ENCODE results near the gene GRIK5. TPM values are rescaled to one million over a fixed set of nuclear protein-coding genes. Genes with fewer than 3 reads are reported as not detected.
"Not testable (repeated sequence)": the region's sequence is repeated elsewhere in the genome, so short reads cannot be mapped to it uniquely, and the experiment has no call there.

GRIK5 gene
- total RNA-seq, 1 donor: not detected

DNA sequence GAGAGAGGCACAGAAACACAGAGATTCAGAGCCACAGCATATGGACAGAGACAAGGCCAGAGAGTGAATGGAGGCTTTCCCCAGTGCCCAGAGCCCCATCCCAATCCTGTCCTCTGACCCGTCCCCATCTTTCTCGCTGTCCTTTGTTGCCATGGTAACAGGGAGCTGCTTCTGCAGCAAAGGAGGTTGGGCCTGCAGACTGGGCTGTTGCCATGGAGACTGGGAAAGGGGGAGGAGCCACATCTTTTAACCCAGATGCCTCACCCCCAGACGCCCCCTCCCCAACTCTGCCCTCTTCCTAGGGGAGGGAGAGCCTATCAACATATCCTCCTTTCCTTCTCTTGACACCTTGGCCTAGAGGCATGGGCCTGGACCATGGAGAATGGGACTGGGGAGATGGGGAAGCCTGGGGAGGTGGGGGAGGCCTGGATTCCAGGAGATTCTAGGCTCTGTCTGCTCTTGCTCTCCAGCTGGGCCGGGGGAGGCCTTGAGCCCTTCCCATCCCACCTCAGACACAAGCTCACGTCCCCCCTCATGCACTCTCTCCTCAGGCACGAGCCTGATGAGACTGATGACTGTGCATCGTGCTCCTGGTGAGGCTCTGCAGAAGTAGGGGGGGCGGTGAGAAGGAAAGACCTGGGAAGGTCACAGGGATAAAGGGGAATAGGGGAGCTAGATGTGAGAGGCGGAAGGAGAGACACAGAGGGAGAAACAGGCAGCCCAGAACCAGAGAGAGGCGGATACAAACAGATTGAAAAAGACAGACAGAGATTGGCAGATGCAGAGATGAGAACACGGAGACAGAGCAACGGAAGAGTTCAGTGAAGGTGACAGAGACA is 73.8 kb downstream of the GRIK5 start:
- DNase-seq (ENCODE audit: low read depth): no peak
- TF ChIP-seq CTCF (IDR thresholded peaks at IDR 0.05; ENCODE audit: insufficient read depth, low read depth, low read length): no peak
- no peak overlapping the region for H3K4me3 ChIP-seq (ENCODE audit: low read depth, low read length)

DNA sequence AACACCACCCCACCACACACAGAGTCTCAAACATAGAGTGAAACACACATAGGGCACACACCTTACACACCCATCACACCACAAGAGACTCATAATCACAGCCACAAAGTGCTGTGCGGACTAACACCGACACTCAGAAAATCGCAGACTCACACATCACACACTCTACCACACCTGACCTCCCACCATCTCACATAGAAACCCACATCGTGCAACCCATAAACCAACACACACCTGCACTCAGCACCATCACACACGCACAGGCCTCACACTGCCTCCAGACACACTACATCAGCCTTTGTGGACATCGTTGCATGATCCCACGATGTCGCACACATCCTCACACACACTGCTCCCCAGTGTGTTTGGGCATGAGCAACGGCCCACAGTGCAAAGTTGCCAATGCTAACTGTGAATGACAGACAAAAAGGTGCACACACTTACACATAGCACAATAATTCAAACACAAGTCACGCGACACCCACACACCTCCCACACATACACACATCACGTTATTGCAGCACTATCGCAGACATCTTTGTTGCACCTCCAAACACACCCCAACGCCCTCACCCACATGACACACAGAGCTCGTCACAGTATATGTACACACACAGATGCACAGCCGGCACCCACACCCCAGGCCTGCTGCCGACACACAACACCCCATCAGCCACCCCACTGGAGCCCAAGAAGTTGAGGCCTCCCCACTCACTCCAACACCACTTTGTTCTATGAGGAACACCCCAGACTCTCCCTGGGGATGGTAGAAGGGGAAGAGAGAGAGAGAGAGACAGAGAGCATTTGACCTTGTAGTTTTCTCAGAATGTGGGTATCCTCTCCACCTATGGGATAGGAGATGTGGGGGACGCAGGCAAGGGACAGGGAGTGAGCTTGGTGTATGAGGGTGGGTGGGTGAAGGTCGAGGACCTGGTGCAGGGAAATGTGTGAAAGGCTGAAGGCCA is 74.7 kb downstream of the GRIK5 start:
- DNase-seq (ENCODE audit: low read depth): no peak
- no peak overlapping the region for H3K4me3 ChIP-seq (ENCODE audit: low read depth, low read length)
- TF ChIP-seq CTCF (IDR thresholded peaks at IDR 0.05; ENCODE audit: insufficient read depth, low read depth, low read length): no peak

DNA sequence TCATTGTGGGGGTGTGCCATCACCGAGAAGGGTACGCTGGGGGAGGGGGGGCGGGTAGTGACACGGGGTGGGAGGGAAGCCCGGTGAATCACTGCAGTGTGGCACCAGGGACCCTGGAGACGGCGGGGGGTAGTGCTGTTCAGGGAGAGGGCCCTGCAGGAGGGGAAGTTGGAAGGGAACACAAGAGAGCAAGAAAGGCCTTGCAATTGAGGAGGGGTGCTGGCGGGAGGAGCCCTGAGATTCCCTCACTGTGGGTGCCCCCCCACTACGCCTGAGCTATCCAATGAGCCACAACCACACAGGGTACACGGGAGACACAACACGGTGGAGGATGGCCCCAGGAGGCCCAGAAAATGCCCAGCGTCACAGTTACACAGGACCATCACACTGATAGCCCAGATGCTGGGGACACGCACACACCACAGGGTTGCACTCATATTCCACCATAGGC is 75.5 kb downstream of the GRIK5 start:
- no peak for DNase-seq (ENCODE audit: low read depth)
- TF ChIP-seq CTCF (IDR thresholded peaks at IDR 0.05; ENCODE audit: insufficient read depth, low read depth, low read length): no peak
- no peak overlapping the region for H3K4me3 ChIP-seq (ENCODE audit: low read depth, low read length)

- no peak for TF ChIP-seq CTCF (IDR thresholded peaks at IDR 0.05; ENCODE audit: insufficient read depth, low read depth, low read length)
Observed at GRCh38 chr19:41993612-41994483, 76.2 kb downstream of the GRIK5 start, which contains the start of gene ATP1A3. Gene ATP1A3 (minus strand): TSS chr19:41994230. CDS start chr19:41994076, 154 bp downstream.

GRCh38 chr19:41991925-41992569 is 78.0 kb downstream of the GRIK5 start:
- not testable (repeated sequence) for DNase-seq (ENCODE audit: low read depth); H3K4me3 ChIP-seq (ENCODE audit: low read depth, low read length)

More at GRCh38 chr19:41993612-41994483, 76.2 kb downstream of the GRIK5 start, which contains the start of gene ATP1A3:
- DNase-seq (ENCODE audit: low read depth): peak; percentile 37
- H3K4me3 ChIP-seq (ENCODE audit: low read depth, low read length): peak within 1 kb of the TSS; percentile 33

- H3K4me3 ChIP-seq (ENCODE audit: low read depth, low read length): no peak overlapping the region
- DNase-seq (ENCODE audit: low read depth): no peak
- no peak for TF ChIP-seq CTCF (IDR thresholded peaks at IDR 0.05; ENCODE audit: insufficient read depth, low read depth, low read length)
Observed at GRCh38 chr19:41991025-41991424, 79.0 kb downstream of the GRIK5 start.

All from fibroblast of villous mesenchyme (primary cell).